HG03378 (cell line): ENCODE measurements around the gene CC2D1A.

Source experiments
- ATAC-seq: cut with Tn5 transposase; IDR thresholded peaks from one replicate; pipeline ENCODE4 v1.9.1; 2021; ENCODE audit warnings: mild to moderate bottlenecking, moderate library complexity; ENCODE audit not compliant: unreplicated experiment

CC2D1A gene

DNA sequence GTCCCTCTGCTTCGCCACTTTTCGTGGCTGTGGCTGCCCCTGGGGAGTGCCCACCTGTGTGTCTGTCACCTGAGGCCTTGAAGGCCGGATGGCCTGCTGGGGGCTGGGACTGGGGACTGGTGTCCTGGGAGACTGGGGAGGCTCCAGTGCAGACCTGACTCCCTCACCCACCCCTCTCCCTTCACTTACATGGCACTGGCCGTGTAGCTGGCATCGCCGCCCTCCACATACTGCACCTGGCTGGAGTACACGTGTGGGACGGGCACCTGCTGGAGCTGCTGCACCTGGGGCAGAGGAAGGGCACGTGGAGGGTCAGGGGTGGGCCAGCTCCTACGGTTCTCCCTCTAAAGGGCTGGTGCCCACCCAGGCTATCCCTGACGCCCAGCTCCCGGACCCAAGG, 71.8 kb downstream of the CC2D1A start:
- no peak for ATAC-seq

DNA sequence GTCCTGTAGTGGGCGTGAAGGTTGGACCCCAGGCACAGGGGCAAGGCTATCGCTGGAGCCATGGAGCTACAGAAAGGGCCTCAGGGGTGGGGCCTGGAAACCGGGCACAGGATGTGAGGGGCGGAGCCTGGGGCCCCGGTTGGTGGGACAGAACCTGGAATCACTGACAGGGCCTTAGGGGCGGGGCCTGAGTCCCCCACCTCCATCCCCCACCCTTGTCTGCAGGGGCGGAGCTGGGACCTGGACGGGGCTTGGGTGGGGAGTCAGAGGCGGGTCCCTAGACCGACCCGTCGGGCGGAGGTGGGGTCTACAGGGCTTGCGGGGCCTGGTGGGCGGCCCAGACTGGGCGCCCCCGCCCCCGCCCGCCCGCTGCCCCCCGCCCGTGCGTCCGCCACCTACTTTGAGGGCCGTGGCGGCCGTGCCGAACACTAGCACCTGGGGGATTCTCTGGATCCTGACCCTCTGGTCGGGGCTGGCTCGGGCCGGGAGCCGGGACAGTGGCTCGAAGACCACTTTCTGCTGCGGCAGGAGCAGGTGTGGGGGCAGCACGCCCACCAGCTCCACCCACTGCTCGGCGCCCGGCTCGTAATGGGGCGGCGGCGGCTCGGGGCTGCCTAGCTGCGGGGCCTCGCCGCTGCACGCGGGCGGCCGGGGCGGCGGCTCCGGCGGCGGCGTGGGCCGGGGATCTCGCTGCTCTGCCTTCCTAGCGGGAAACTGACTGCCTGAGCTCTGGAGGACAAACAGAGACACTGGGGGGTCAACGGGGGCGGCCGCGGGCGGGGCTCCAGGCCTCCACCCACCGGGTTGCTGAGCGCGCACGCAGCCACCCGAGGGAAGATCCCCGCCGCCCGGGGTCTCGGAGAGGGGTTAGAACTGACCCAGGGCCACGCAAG, 72.6 kb downstream of the CC2D1A start:
- ATAC-seq, result no peak

DNA sequence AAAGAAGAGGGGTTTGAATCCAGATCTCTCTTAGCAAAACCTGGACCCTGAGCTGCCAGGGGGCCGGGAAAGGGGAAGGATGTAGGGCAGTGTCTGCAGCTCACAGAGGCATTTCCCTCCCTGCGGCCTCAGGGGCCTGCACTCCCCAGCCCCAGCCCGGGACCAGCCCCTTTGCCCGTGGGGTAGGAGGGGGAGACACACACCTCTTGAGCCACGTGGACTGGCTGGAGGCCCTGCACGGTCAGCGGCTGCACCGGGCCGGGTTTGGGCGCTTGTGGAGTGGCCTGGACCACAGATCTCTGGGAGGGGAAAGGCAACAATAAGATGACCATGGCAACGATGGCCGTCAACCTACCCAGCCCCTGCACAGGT, 73.2 kb downstream of the CC2D1A start:
- no peak for ATAC-seq

DNA sequence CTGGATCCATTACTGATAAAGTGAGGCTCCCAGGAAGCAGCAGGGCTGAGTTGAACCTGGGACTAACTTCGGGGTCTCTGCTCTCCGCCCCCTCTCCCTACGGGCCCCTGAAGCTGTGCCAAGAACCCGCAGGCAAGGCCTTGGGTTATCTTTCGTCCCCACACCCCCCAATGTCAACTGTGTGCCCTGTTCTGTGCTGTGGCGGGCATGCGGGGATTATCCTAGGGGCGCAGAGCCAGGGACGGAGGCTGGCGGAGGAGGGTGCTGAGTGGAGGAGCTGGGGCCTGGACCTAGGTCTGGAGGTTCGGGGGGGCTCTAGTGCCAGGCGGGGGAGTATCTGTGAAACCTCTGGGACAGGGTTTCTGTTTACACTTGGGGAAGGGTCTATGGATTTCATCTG, 73.7 kb downstream of the CC2D1A start:
- ATAC-seq, result no peak

DNA sequence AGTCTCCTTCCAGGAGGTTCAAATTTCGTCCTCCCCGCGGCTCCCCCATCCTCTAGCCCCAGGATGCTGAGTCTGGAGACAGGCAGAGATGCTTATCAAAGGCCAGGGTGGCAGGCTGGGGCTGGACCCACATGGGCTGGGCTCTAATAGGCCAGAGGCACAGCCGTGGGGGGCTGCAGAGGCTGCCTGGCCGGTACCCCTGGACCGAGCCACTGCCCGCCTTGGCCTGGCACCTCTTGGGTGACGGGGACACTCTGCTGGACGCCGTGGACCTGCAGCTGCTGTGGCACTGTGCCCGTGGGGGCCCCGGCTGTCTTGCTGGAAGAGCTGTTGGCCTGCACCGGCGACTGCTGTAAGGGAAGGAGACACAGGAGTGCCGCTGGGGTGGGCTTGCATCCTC, 74.3 kb downstream of the CC2D1A start:
- no peak for ATAC-seq
